Left colon (tissue), 2 donors: Measurements from ENCODE around the gene MOV10L1. TPM values are rescaled to one million over a fixed set of nuclear protein-coding genes. Genes with fewer than 3 reads are reported as not detected.

Experiments
- ATAC-seq: fragments of 200-7000 bp; cut with Tn5 transposase; one replicate; pipeline ENCODE4 v1.9.1; 2020; ENCODE audit warnings: mild to moderate bottlenecking, moderate library complexity
- DNase-seq, 2 donors: peaks; one replicate each; pipeline ENCODE4 v3.0.0-alpha.2; 2020
- intact Hi-C, 2 donors: fragments of 100-400 bp; cut with DNase I in 1 of 2; cut with micrococcal nuclease in 1 of 2; formaldehyde crosslinking; loops; one replicate each; pipeline versions ENCODE4 v1.11.2 to v1.14.0; 2022; cut with DNase I, micrococcal nuclease
- total RNA-seq, 2 donors: library from RNA; stranded (reverse); fragmentation: NEBNext Ultra II Directional; extraction: Animal tissue kit (Norgen Biotek cat#: 25700); gene quantifications; one replicate each; pipeline ENCODE4 v1.2.1, GENCODE V29; 2021
- donor health status: DM: no; HTN: no; CAD: no.
- donor health status: DM: yes; HTN: yes; CAD: no.

The MOV10L1 gene
- total RNA-seq, 2 donors from 2014 or later, result 0.70 TPM; not detected in 1

DNA sequence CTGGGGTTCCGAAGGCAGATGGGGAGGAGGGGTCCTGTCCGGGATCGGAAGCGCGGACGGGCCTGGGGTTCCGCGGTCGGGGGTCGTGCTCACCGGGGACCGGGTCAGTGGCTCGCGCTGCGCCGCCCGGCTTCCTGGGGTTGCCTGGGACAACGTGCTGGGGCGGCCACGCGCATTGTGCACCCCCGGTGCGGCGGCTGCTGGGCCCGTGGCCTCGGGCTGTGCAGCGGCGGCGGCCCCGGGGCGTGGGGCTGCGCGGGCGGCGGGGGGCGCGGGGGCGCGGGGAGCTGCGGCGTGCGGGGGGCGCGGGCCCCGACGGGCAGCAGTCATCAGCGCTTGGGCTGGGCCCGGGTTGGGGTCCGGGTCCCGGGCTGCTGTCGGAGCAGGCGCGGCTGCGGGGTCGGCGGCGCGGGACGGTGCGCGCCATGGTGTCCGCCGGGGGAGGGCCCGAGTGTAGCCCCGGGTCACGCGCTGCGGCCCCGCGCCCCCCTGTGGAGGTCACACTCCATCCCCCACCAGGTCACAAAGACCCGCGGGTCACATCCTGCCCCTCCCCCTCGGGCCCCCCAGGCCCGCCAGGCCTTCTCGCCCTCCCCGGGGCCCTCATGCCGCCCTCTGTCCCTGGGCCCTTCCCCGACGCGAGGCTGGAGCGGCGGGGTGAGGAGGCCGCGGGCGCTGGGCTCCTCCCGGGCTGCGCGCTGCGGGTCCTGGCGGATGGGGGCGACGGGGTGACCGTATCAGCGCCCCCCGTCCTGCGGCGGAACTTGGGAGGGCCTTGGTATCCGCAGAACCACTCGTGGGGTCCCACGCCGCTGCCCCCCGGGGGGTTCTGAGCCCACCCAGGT, 31.5 kb upstream of the MOV10L1 start, which contains the start of gene TTLL8:
Gene TTLL8 (minus strand): TSS at position 238 of the 845 bp plus-strand sequence.
- DNase-seq, result no peak
- ATAC-seq, result no peak
- intact Hi-C loops, result no loop called here

DNA sequence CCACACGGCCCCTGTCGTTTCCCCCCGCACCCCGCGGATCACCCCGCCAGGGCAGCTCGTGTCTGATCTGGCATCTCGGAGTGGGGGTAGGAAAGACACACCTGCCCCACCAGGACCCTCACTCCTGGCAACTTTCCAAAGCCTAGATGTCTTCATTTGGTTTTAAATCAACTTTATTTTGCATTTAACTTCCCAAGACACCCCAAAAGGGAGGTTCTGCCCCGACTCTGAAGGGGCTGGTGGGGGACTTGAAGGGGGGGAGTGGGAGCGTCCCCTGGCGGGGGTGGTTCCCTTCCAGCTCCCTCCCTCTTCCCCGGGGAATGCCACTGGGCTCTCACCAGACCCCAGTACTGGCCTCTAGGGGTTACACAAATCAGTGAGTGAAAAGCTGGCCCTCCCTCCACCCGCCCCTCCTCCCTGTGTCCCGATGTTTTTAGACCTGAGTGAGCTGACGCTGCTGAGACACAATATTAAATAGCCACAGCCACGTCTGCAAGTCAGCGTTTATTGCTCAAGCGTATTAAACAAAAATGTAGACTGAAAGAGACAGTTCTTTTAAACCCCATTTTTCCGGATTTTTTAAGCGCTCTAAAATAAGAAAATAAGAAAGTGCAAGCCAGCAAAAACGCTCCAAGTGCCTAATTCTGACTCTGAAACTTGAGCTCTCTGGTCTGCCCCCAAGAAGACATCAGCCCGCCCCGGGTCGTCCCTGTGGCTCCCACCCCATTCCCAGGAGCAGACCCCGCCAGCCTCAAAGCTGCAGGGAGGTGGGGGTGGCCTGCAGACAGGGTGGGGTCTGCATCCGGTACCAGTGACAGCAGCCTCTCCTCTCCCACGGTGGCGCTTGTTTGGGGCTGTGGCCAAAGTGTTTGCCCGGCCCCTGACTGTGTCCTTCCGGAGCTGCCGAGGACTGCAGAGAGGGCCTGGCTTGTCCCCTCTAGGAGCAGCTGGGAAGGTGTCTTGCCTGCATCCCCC, 30.6 kb upstream of the MOV10L1 start:
- ATAC-seq (no peak), DNase-seq (no peak)
- intact Hi-C loops, result no loop called here

DNA sequence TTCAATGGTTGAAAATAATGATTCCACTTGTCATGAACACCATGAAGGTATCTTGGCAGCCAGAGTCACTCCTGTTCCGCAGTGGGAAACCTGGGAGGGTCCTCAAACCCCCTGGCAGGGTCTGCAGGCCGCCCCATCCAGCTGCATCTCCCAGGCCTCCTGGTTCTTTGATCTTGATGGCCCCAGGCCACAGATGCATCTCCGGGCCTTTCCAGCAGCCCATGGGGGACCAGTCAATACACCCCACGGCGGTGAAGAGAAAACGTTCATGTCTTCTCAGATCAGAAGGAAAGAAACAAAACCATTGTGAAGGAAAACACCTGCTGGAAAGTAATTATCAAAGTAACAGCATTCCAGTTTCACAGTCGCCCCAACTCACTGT, 29.9 kb upstream of the MOV10L1 start:
- intact Hi-C loops, result no loop called here
- DNase-seq (no peak), ATAC-seq (no peak)

DNA sequence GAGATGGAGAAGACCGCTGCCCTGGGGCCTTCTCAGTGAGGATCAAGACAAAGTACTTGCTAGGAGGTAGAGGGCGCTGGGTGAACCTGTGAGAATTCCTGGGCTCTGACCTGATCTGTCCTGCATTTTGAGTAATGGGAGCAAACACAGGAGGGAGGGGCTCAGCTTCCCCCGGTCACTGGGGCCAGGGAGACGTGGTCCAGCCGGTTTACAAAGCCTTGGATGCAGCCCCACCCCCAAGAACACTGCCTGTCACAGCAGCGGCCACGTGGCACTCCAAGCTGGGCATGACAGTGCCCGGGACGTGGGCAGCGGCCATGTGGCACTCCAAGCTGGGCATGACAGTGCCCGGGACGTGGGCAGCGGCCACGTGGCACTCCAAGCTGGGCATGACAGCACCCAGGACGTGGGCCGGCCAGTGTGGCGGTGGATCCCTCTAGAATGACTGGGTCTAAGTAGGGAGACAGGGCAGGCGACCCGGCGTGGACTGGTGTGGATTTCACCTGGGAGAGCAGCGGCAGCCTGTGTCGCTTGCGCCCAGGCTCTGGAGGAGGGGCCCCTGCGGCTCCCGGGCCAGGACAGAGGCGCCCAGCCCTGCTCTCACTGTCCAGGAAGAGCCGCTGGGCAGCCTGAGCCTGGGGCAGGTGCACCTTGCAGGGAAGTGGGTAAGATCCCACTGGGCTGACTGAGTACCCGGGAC, 29.2 kb upstream of the MOV10L1 start:
- ATAC-seq, result no peak
- DNase-seq, result no peak
- intact Hi-C loops, result no loop called here

DNA sequence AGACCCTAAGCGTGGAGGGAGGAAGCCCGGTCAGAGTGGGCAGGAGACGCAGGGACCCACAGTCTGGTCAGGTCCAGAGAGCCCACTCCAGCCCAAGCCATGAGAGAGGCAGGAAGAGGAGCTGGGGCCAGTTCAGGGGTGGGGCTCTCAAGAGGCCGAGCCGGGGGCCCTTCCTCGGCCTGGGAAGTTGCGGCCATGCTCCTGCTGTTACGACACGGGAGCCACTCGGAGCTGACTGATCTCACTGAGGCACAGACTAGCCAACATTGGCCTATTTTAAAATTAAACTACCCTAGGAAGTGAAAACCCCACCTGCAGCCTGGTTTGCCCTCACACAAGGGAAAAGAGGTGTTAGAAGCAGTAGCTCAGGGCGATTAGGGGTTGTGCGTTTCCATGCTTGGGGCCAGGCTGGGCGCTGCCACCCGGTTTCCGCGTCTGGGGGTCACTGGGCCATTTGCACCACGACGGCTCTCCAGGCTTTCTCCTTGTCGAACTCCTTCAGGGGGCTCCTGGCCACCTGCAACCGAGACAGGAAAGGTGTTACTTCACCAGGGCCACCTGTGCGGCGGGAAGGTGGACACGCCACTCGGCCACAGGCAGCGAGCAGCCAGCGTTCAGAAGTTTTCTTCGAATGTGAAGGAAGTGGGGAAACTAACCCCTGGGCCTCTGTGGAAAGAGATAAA, 28.5 kb upstream of the MOV10L1 start:
- ATAC-seq, result no peak
- intact Hi-C loops, result no loop called here
- no peak for DNase-seq

DNA sequence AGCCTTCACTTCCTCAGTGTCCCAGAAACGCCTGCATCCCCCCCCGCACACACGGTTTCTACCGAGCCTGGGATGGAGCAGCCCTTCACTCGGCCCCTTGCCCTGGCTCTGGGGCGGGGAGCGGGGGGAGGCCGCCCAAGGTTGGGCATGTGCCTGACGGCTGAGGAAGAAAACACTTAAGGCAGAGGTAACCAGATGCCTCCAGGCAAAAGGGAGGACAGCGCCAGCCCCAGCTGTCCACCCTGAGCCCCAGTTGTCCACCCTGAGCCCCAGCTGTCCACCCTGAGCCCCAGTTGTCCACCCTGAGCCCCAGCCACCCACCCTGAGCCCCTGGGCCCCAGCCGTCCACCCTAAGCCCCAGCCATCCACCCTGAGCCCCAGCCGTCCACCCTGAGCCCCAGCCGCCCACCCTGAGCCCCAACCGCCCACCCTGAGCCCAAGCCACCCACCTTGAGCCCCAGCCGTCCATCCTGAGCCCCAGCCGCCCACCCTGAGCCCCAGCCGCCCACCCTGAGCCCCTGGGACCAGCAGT, 27.9 kb upstream of the MOV10L1 start:
- DNase-seq (no peak), ATAC-seq (no peak)
- intact Hi-C loops, result no loop called here

DNA sequence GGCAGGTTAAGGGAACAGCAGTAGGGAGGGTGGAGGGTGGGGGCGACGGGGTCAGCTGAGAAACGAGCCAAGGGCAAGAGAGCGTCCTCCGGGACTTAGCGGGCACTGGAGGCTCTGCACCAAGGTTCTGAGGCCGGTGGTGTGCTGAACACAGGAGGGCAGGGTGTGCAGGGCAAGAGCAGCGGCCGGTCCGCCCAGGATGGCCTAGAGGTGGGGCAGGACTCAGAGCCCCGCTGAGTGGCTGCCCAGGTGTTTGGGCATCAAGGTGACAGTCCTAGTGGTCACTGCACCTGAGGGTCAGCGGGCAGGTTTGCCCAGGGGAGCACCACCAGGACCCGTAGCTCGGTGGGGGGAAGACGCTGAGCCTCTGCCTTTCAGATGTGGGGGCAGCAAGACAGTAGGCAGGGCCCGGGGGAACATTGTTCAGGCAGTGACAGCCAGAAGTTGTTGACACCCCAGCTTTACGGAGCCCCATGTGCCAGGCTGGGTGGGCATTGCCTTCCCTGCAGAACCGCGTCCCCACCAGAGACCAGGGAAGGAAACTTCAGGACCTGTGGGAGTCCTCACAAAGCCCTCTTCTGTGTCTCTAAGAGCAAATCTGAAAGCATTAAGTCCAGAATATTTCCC, 27.2 kb upstream of the MOV10L1 start:
- DNase-seq (no peak), ATAC-seq (no peak)
- intact Hi-C loops, result no loop called here

DNA sequence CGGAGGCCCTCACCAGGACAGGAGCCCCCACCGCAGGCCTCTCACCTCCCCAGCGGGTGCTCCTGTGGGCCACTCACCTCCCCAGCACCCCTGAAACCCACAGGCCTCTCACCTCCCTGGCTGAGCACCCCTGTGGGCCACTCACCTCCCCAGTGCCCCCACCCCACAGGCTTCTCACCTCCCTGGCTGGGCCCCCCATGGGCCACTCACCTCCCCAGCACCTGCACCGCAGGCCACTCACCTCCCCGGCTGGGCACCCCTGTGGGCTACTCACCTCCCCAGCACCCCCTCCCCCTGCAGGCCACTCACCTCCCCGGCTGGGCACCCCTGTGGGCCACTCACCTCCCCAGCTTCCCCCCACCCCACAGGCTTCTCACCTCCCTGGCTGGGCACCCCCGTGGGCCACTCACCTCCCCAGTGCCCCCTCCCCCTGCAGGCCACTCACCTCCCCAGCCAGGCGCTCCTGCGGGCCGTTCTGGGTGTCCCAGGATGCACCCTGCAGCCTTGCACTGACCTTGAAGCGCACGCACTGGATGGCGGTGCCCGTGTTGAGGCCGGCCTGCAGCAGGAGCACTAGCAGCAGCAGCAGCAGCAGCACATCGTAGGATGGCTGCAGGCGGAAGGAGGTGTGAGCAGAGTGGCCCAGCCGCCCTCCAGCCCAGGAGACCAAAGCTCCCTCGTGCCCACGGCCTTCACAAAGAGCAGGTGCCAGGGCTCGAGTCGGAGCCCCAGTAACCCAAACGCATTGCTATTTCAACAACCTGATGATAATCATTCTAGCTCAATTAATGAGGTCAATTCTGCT, 26.0 kb upstream of the MOV10L1 start:
- DNase-seq (no peak), ATAC-seq (no peak)
- intact Hi-C loops, result no loop called here

DNA sequence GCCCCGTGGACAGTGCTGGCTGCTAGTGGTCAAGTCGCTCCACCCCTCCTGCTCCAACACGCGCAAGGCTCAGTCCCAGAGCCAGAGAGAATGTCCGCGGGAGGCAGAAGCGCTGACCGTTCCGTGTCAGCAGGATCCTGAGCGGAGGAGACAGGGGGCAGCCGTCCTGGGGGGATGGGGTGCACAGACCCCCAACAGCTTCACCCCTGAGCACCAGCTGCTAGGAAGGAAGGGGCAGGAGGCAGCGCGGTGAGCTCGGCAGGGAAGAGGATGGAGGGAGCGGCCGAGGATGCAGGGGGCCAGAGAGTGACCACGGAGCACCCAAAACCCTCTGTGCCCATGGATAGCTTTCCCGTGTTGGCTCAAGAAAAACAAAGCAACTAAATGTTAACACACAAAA, 25.4 kb upstream of the MOV10L1 start:
- DNase-seq (no peak), ATAC-seq (no peak)
- intact Hi-C loops, result no loop called here

DNA sequence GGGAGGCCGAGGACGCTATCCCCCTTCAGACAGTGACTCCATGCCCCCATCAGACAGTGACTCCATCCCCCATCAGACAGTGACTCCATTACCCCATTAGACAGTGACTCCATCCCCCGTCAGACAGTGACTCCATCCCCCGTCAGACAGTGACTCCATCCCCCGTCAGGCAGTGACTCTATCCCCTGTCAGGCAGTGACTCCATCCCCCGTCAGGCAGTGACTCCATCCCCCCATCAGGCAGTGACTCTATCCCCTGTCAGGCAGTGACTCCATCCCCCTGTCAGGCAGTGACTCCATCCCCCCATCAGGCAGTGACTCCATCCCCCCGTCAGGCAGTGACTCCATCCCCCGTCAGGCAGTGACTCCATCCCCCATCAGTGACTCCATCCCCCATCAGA, 22.6 kb upstream of the MOV10L1 start:
- intact Hi-C loops, result no loop called here
- ATAC-seq (no peak), DNase-seq (no peak)

DNA sequence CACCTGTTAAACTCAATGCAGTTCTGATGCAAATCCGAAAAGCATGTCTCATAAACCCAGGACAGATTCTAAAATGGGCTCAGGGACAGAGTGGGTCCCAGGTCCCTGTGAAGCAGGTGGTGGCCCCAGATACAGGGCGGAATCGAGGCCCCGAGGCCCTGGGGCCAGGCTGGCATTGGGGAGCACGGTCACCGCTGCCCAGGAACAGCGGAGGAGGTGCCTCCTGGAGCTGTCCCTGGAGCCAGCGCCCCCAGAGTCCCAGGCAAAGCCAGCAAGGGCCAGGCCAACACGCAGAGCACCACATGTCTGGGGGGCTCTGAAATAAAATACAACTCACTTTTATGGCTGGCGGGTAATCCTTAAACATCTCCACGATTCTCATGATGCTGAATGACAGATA, 21.7 kb upstream of the MOV10L1 start:
- no peak for DNase-seq
- no peak for ATAC-seq
- intact Hi-C loops, result no loop called here

DNA sequence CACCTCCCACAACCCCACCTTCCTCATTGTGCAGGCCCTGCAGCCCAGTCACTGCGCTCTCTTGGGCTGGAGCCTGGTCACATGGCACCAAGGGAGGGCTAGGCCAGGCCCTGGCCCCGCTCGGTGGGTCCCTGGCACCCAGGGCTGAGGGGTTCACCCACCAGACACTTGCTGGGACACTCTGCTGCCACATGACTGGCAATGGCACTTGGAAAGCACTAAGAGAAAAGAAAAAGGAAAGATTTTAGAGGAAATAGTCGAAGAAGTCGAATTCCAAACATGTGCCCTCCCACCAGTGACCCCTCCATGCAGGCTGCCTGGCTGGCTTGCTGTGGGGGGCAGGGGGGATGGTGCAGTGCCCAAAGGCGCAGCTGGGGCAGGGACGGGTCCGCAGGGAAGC, 19.4 kb upstream of the MOV10L1 start:
- ATAC-seq (no peak), DNase-seq (no peak)
- intact Hi-C loops, result no loop called here

DNA sequence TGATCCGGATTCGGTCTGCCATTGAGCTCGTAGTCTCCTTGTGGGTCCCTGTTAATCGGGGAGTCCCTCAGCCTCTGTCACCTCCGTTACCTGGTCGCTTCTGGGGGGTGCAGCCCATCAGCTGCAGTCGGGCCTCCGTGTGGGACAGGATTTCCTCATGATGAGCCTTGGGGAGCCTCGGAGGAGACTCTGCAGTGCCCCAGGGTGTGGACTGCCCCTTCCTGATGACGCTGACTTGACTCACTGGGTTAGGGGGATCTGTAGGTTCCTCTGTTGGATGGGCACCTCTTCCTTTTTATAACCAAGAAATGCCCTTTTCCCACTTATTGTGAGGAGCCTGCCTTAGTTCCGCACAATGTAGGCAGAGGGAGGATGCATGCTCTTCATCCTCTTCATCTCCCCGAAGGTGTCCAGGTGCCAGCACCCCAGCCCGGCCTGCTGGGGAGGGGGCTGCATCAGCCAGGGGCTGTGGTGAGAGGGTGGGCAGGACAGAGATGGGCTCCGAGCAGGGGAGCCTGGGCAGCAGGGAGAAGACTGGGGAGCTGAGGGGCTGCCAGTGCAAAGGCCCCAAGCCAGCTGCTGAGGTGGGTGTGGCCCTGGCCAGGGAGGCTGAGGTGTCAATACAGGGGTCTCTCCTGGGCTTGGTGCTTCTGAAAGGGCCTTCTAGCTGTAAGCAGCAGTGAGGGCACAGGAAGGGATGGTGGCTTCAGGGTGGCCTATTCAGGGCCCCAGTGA, 18.2 kb upstream of the MOV10L1 start:
- intact Hi-C loops, result no loop called here
- no peak for ATAC-seq
- no peak for DNase-seq

DNA sequence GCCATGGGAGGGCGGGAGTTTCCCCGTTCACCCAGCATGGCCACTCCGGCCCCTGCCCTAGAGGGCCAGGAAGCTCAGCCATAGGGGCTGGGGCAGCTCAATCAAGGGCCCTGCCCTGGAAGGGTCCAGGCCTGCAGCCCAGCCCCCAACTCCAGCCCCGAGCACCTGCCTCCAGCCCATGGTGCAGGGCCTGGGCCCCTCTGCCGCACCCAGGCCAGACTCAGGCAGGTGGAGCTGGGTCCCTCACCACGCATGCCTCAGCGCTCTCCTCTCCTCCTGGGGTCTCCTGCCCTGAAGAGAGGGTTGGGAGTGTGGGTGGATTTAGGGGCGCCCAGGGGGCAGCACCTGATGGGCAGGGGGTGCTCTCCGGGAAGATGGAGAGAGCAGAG, 17.6 kb upstream of the MOV10L1 start:
- intact Hi-C loops, result no loop called here
- ATAC-seq (no peak), DNase-seq (no peak)

DNA sequence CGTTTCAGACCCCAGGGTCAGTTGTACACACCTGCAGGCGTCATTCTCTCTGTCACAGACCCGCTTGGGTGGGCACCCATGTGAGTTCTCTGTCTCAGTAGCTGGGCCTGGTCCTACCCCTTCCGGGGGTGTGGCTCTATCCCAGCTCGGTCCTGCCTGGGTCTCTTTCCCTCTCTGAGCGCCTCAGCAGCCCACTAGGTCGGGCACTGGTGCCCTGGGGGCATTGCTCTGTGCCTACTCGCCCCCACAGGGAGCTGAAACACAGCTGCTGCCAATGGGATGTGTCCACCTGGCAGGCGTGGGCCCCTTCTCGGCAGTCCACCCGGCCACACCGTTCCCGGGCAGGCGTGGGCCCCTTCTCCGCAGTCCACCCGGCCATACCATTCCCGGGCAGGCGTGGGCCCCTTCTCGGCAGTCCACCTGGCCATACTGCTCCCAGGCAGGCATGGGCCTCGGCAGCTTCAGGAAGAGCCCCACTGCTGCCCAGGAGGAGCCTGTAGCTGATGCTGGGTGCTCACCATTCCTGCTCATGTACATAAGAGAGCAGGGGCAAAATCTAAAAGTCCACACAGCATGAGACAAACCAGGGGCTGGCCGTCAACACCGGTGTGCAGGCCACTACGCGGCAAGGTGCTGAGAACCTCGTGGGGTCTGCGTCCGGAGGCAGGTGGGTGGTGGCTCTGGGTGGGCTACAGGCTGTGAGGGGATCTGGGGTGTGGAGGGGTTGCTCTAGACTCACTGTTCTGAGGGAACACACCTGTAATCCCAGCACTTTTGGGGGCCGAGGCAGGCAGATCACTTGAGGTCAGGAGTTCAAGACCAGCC, 16.9 kb upstream of the MOV10L1 start:
- DNase-seq, result no peak
- intact Hi-C loops, result no loop called here
- ATAC-seq, result no peak

DNA sequence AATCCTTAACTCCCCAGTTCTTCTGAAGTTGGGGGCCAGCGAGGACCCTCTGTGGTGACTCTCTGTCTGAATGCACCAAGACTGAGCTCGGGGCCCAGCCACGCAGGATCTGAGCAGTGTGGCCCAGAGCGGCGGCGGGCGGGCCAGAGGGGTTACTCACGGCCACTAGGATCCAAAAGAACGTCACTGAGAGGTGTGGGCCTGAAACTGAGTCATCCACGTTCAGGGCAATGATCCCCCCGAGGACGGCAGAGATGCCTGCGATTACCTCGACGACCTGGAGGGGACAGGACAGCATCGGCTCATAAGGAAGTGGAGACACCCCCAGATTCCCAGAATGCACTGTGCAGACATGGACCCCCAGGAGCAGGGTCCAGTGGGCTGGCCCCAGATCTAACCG, 15.8 kb upstream of the MOV10L1 start:
- intact Hi-C loops, result no loop called here
- ATAC-seq (no peak), DNase-seq (no peak)
